ENCODE data around the gene TPK1.

TPK1 gene

DNA sequence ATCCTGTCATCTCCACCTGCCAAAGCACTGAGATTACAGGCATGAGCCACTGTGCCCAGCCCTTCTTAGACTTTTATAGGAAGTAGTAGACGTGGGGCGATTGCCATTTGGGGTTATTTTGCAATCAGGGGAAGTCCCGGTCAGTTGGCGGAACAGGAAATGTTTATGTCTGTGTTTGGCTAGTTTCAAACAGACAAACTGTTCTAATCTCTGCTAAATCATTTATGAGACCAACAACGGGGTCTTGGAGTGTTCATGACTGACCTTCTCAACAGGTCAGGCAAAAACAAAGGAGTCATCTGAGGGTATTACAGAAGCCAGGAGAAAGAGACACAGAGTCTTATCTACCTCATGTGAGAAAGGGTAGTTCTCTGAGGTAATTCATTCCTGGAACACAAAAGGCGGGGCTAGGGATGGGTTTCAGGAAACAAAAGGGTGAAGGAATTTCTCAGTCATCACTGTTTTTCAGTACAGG is 6.6 kb upstream of the TPK1 start:
- DNase-seq (ENCODE audit: low read depth in 1 of 2, low spot score in 1 of 2) = peak in 1 of 2 experiments; percentile 7
- in situ Hi-C loops (cut with HindIII; ENCODE audit: low pct_unique_long_range_greater_than_20kb, low sequenced_read_pairs) = no loop called here
- TF ChIP-seq JUND (IDR thresholded peaks at IDR 0.05; ENCODE audit: low read depth) = no peak

DNA sequence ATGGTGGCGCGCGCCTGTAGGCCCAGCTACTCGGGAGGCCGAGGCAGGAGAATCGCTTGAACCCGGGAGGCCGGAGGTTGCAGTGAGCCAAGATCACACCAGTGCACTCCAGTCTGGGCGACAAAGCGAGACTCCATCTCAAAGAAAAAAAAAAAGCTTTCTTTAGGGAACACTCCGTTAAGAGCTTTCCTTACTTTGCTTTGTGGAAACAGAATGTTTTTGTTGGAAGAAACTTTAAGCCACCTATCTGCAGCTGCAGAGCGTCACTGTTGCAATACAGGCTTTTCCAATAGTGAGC is 641 bp upstream of the TPK1 start:
- in situ Hi-C loops (cut with HindIII; ENCODE audit: low pct_unique_long_range_greater_than_20kb, low sequenced_read_pairs) = no loop called here
- no peak for TF ChIP-seq JUND (IDR thresholded peaks at IDR 0.05; ENCODE audit: low read depth)
- no peak for DNase-seq (ENCODE audit: low read depth in 1 of 2, low spot score in 1 of 2)

DNA sequence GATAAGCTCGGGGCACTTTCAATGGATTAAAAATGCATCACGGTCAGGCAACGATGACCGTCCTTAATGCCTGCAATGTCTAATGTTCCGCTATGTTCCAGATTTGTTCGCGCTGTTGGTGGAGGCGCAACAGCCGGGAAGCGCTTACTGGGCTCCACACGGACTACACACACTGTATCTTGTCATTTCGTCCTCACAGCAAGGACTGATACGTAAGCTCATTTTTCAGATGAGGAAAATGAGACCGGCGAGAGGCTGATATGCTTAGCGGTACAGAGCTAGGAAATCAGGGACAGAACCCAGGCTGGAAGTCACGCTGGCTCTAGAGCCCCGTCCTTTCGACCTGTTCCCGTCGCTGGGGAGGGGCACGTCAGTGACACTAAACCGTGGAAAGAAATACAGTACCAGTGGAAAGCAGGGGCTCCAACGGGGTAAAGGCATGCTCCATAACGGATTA is 670 bp downstream of the TPK1 start:
- peak; percentile 22 to 31 for DNase-seq (ENCODE audit: low read depth in 1 of 2, low spot score in 1 of 2)
- in situ Hi-C loops (cut with HindIII; ENCODE audit: low pct_unique_long_range_greater_than_20kb, low sequenced_read_pairs) = no loop called here
- no peak for TF ChIP-seq JUND (IDR thresholded peaks at IDR 0.05; ENCODE audit: low read depth)

DNA sequence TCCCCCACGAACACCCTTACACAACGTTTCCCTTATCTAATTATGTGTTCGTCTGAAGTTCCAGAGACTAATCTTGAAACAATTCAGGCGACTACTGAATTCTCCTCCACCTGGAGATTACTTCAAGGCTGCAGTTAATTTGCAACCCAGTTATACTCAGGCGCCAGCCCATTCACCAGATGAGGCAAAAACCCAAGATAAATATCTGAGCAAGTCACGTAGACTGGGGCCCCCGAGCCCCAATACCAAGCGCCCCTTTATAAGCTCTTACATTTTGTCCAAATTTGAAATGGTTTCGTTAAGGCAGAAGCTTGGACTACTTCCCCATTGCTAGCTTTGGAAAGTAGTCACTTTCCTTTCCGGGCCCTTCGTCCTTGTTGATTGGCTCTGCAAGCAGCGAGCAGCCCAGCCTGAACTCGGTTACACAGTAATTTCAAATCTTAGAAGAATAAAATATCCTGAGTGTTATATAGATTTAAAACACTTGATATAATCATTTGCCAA is 1.2 kb downstream of the TPK1 start:
- DNase-seq (ENCODE audit: low read depth in 1 of 2, low spot score in 1 of 2) = no peak
- TF ChIP-seq JUND (IDR thresholded peaks at IDR 0.05; ENCODE audit: low read depth) = no peak
- in situ Hi-C loops (cut with HindIII; ENCODE audit: low pct_unique_long_range_greater_than_20kb, low sequenced_read_pairs) = no loop called here

DNA sequence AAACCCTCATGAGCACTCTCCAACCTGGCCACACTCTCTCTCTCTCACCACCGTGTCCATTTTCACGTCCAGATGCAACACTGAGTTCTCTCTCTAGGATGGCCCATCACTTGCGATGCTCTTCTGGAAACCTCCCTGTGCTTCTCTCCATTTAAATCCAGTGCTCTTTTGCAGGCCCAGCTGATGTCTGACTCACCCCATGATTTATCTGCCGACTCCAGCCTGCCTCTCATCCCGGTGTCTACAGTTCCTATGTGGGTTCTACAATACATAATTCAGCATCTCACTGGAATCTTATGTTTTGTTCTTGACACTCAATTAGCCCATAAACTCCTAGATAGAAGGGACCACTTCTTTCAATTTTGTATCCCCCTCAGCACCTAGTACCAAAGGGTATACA is 5.0 kb downstream of the TPK1 start:
- no peak for TF ChIP-seq JUND (IDR thresholded peaks at IDR 0.05; ENCODE audit: low read depth)
- no peak for DNase-seq (ENCODE audit: low read depth in 1 of 2, low spot score in 1 of 2)
- in situ Hi-C loops (cut with HindIII; ENCODE audit: low pct_unique_long_range_greater_than_20kb, low sequenced_read_pairs) = no loop called here

DNA sequence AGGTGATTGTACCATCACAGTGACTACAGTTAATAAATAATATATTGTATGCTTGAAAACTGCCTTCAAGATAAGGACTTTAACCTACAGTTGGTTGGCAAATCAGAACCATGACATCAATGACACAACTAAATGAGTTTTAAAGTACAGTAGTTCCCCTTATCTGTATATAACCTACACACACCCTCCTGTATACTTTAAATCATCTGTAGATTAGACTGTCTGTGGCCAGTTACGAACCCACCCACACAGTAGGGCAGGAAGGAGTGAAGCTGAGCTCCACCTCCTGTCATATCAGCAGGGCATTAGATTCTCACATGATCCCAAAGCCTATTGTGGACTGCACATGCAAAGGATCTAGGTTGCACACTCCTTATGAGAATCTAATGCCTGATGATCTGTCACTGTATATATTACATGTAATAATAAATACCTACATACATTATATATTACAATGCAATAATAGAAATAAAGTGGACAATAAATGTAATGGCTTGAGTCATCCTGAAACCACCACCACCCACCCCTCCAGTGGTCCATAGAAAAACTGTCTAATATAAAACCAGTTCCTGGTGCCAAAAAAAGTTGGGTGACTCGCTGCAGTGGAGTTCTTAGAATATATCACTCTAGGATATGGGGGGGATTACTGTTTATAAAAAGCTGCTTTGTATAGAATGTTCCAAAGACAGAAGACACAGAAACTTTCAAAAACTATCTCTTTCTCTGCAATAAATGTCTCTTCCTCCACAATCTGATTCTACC is 5.6 kb downstream of the TPK1 start:
- TF ChIP-seq JUND (IDR thresholded peaks at IDR 0.05; ENCODE audit: low read depth) = no peak
- no peak for DNase-seq (ENCODE audit: low read depth in 1 of 2, low spot score in 1 of 2)
- in situ Hi-C loops (cut with HindIII; ENCODE audit: low pct_unique_long_range_greater_than_20kb, low sequenced_read_pairs) = no loop called here

DNA sequence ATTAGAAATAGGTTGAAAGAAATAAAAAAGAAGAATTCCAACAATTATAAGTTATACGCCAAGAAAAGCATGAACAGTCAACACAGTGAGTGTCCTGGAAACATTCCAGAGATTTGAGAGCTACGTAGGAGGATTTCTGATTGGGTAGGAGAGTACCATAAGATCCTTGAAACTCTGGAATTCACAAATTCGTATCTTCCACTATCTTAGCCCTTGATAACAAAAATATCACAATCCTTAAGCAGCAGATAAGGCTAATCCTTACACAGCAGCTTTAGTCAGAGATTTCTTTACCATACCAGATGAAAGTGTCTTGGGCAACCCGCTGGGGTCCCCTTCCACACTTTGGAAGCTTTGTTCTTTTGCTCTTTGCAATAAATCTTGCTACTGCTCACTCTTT is 8.2 kb downstream of the TPK1 start:
- DNase-seq (ENCODE audit: low read depth in 1 of 2, low spot score in 1 of 2) = no peak
- TF ChIP-seq JUND (IDR thresholded peaks at IDR 0.05; ENCODE audit: low read depth) = no peak
- in situ Hi-C loops (cut with HindIII; ENCODE audit: low pct_unique_long_range_greater_than_20kb, low sequenced_read_pairs) = no loop called here

DNA sequence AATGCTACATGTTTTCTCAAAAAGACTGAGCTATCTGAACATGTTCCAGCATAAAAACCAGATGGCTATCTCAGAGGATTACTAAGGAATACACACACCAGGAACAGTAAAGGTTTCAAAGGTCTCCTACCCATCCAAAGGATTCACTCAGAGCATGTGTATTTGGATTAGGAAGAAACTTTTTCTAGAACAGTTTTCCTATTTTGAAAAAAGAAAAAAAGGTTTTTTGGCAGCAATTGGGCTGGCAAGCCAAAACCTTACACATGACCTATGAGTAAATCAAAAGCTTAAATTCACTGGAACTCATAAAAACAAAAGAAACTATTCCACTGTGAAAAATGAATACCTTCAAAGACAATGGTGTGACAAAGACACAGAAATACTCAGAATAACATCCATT is 9.6 kb downstream of the TPK1 start:
- TF ChIP-seq JUND (IDR thresholded peaks at IDR 0.05; ENCODE audit: low read depth) = no peak
- no peak for DNase-seq (ENCODE audit: low read depth in 1 of 2, low spot score in 1 of 2)
- in situ Hi-C loops (cut with HindIII; ENCODE audit: low pct_unique_long_range_greater_than_20kb, low sequenced_read_pairs) = no loop called here

DNA sequence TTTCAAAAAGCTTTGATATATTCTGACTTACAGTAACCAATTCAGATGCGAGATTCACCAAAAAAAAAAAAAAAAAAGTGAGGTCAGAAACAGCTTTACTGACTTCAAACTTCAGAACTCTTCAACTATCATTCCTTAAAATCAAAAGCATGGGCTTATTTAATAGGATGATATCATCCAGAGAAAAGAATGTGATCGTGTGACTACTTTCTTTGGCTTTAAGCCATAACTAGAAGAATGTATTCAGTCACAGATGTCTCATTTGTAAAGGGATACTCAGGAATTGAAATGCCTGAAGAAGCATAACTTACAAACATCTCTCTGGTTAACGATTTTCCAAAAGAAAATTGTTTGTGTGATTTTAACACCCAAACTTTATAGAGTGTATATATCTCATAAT is 11.5 kb downstream of the TPK1 start:
- no peak for DNase-seq (ENCODE audit: low read depth in 1 of 2, low spot score in 1 of 2)
- TF ChIP-seq JUND (IDR thresholded peaks at IDR 0.05; ENCODE audit: low read depth) = no peak
- in situ Hi-C loops (cut with HindIII; ENCODE audit: low pct_unique_long_range_greater_than_20kb, low sequenced_read_pairs) = no loop called here

DNA sequence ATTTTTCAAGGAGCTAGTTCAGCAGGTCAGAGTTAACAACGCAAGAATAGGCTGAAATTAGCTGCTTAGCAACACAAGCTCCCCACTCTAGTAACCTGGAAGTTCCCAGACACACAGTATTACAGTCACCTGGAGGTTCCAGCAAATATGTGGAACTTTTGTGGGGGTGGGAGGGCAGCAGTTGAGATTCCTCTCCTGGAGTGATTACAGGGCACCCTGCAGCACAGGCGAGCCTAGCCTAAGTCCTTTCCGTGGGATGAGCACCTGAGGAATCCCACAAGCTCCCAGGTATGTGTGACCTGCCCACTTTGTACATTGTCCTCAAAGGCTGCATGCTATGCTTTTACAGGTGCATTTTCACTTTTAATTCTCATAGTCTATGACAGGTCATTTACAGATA is 13.6 kb downstream of the TPK1 start:
- in situ Hi-C loops (cut with HindIII; ENCODE audit: low pct_unique_long_range_greater_than_20kb, low sequenced_read_pairs) = no loop called here
- no peak for TF ChIP-seq JUND (IDR thresholded peaks at IDR 0.05; ENCODE audit: low read depth)
- no peak for DNase-seq (ENCODE audit: low read depth in 1 of 2, low spot score in 1 of 2)

DNA sequence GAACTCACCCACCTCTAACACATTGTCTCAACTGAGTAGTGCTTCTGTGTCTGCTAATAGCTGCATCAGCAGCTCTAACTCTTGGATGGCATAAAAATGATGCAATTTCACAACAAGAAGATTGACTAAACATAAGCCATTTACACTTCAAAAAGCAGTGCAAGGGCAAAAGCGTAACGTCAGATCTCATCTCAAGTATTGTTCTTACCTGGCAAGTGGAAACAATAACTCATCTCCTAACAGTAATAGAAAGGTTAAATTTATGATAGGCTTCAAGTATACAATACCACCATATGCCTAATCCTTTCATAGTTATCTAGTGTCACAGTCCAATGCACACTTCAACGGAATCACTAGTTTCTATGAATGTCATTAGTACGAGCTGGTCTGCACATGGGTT is 14.8 kb downstream of the TPK1 start:
- in situ Hi-C loops (cut with HindIII; ENCODE audit: low pct_unique_long_range_greater_than_20kb, low sequenced_read_pairs) = no loop called here
- no peak for DNase-seq (ENCODE audit: low read depth in 1 of 2, low spot score in 1 of 2)
- no peak for TF ChIP-seq JUND (IDR thresholded peaks at IDR 0.05; ENCODE audit: low read depth)

DNA sequence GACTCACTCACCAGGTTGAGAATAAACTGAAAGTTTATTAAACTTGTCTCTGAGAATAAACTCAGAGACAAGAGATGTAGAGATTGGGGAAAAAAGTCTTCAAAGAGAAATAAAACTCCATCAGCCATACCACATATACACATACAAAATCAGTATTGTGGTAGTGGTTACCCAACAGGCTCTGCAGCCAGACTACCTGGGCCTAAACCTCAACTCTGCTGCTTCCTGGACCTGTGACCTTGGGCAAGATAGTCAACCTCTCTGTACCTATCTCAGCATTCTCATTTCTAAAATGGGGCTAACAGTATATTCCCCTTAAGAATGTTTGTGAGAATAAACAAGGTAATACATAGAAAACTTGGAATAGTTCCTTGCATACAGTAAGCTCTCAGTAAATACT is 15.3 kb downstream of the TPK1 start:
- no peak for DNase-seq (ENCODE audit: low read depth in 1 of 2, low spot score in 1 of 2)
- in situ Hi-C loops (cut with HindIII; ENCODE audit: low pct_unique_long_range_greater_than_20kb, low sequenced_read_pairs) = no loop called here
- TF ChIP-seq JUND (IDR thresholded peaks at IDR 0.05; ENCODE audit: low read depth) = no peak

DNA sequence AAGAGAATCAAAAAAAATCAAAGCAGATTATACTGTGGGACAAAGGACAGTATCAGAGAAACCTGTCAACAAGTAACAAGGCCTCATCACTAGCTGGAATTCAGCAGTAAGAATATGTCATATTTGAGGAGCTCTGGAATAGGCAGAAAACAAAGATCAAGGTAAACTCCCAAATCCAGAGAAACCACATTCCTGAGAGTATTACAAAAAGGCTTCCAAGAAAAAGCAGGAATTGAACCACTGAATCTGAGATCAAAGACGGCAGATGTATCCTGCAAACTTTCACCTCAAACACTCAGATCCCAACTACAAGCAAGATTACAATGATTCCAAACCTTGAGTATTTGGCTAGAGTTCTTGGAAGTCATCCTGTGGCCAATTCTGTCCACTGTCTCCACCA is 16.3 kb downstream of the TPK1 start:
- peak in 1 of 2 experiments; percentile 48 for DNase-seq (ENCODE audit: low read depth in 1 of 2, low spot score in 1 of 2)
- in situ Hi-C loops (cut with HindIII; ENCODE audit: low pct_unique_long_range_greater_than_20kb, low sequenced_read_pairs) = no loop called here
- TF ChIP-seq JUND (IDR thresholded peaks at IDR 0.05; ENCODE audit: low read depth) = no peak

DNA sequence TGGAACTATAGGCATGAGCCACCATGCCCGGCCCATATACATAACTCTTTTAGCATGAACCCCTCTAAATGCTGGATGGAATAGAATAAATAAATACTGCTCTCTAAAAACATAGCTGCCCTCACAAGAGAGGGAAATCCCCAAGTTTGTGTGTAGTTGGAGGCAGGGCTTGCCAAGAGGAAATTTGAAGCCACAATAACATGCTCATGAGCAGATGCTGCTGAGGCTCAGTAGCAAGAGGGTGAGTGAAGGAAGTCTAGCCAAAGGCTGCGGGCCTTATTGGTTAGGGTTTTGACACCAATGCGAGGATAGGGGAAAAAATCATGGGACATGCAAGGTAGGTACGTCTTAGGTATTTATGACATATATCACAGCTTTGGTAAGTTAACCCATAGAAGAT is 17.3 kb downstream of the TPK1 start:
- no peak for DNase-seq (ENCODE audit: low read depth in 1 of 2, low spot score in 1 of 2)
- TF ChIP-seq JUND (IDR thresholded peaks at IDR 0.05; ENCODE audit: low read depth) = no peak
- in situ Hi-C loops (cut with HindIII; ENCODE audit: low pct_unique_long_range_greater_than_20kb, low sequenced_read_pairs) = no loop called here

Data from T47D (cell line).